Measurements from ENCODE around the gene EXOG. TPM values are rescaled to one million over a fixed set of nuclear protein-coding genes. Genes with fewer than 3 reads are reported as not detected.

Gene EXOG
- total and polyA plus RNA-seq, 2 donors (not counting 3 experiments of a cell fraction or from before 2014, with no cell fraction given) = 10.8 to 21.9 TPM

GRCh38 chr3:38488949-38489348, 7.2 kb upstream of the EXOG start:
- H3K4me1 ChIP-seq (ENCODE audit: control insufficient read depth, extremely low read depth, insufficient read depth, low read length) = peaks cover 2% of the 10 kb centered on the region
- ChIA-PET POLR2A (no interaction called here), CTCF (interaction anchor here (2.0 kb wide), 1 partner anchor 142 kb away, joined by 6 read pairs; the partner anchor contains the start of gene XYLB)
- no peak overlapping the region for H3K9ac ChIP-seq (replicated peaks; ENCODE audit: extremely low read depth, insufficient read depth, low read length)
- FAIRE-seq (no peak), DNase-seq (ENCODE audit: low read depth, low spot score) (no peak)
- TF ChIP-seq, protein P1, sequence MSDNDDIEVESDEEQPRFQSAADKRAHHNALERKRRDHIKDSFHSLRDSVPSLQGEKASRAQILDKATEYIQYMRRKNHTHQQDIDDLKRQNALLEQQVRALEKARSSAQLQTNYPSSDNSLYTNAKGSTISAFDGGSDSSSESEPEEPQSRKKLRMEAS (IDR thresholded peaks at IDR 0.05; ENCODE audit: insufficient read depth, insufficient read length) = no peak
- H3K9me1 ChIP-seq (replicated peaks; ENCODE audit: control insufficient read depth, extremely low read depth, insufficient read depth, low read length) = no peaks in the 10 kb centered on the region
- dilution Hi-C loops (cut with MboI; ENCODE audit: extremely low pct_ligation_motif_present, low sequenced_read_pairs) = no loop called here
- intact Hi-C loops (cut with micrococcal nuclease) = no loop called here
- H3K4me2 ChIP-seq (ENCODE audit: insufficient read depth, low read length) = no peak overlapping the region
- H2AFZ ChIP-seq (ENCODE audit: low read depth, low read length) = no peak overlapping the region
- H3K9me3 ChIP-seq (replicated peaks; ENCODE audit: control insufficient read depth, insufficient read depth, low read length) = no peaks in the 10 kb centered on the region
- H3K27ac ChIP-seq (ENCODE audit: insufficient read depth, low read depth, low read length) = no peak overlapping the region
- no TSS peak for BruUV-seq (replicated peaks)
- H3K79me2 ChIP-seq (ENCODE audit: control insufficient read depth, insufficient read depth, low read length) = no peaks in the 10 kb centered on the region
- H3K4me3 ChIP-seq (replicated peaks in 1 of 3; ENCODE audit: insufficient read depth in 1 of 3, low read depth in 1 of 3, low read length in 3 of 3) = no peak overlapping the region
- H3K27me3 ChIP-seq (ENCODE audit: control insufficient read depth in 2 of 2, insufficient read depth in 2 of 2, low read length in 2 of 2) = no peaks in the 10 kb centered on the region
- H4K20me1 ChIP-seq (replicated peaks; ENCODE audit: control insufficient read depth, extremely low read depth, insufficient read depth, low read length) = no peaks in the 10 kb centered on the region
- H3K36me3 ChIP-seq (ENCODE audit: control insufficient read depth in 2 of 2, extremely low read depth in 1 of 2, insufficient read depth in 2 of 2, low read length in 2 of 2) = no peaks in the 10 kb centered on the region

- no peaks in the 10 kb centered on the region for H3K27me3 ChIP-seq (ENCODE audit: control insufficient read depth in 2 of 2, insufficient read depth in 2 of 2, low read length in 2 of 2)
- FAIRE-seq (no peak), DNase-seq (ENCODE audit: low read depth, low spot score) (no peak)
- no peaks in the 10 kb centered on the region for H3K9me3 ChIP-seq (replicated peaks; ENCODE audit: control insufficient read depth, insufficient read depth, low read length)
- no peak for TF ChIP-seq JUN (IDR thresholded peaks at IDR 0.05; ENCODE audit: borderline replicate concordance, insufficient read depth, insufficient read length, low read depth)
- TF ChIP-seq POLR2A (IDR thresholded peaks at IDR 0.05; ENCODE audit: low read depth, low read length) = no peak
- TF ChIP-seq, protein P2, sequence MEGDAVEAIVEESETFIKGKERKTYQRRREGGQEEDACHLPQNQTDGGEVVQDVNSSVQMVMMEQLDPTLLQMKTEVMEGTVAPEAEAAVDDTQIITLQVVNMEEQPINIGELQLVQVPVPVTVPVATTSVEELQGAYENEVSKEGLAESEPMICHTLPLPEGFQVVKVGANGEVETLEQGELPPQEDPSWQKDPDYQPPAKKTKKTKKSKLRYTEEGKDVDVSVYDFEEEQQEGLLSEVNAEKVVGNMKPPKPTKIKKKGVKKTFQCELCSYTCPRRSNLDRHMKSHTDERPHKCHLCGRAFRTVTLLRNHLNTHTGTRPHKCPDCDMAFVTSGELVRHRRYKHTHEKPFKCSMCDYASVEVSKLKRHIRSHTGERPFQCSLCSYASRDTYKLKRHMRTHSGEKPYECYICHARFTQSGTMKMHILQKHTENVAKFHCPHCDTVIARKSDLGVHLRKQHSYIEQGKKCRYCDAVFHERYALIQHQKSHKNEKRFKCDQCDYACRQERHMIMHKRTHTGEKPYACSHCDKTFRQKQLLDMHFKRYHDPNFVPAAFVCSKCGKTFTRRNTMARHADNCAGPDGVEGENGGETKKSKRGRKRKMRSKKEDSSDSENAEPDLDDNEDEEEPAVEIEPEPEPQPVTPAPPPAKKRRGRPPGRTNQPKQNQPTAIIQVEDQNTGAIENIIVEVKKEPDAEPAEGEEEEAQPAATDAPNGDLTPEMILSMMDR (IDR thresholded peaks at IDR 0.05; ENCODE audit: extremely low read depth in 1 of 2, insufficient read depth in 1 of 2, low read depth in 1 of 2, low read length in 2 of 2) = no peak
- TF ChIP-seq, protein P1 (IDR thresholded peaks at IDR 0.05; ENCODE audit: insufficient read depth, insufficient read length) = no peak
- H3K79me2 ChIP-seq (ENCODE audit: control insufficient read depth, insufficient read depth, low read length) = no peaks in the 10 kb centered on the region
- no peak overlapping the region for H2AFZ ChIP-seq (ENCODE audit: low read depth, low read length)
- CTCF ChIA-PET = interaction anchor here (2.0 kb wide), 1 partner anchor 143 kb away, joined by 6 read pairs; the partner anchor contains the start of gene XYLB
- dilution Hi-C loops (cut with MboI; ENCODE audit: extremely low pct_ligation_motif_present, low sequenced_read_pairs) = no loop called here
- no peaks in the 10 kb centered on the region for H3K36me3 ChIP-seq (ENCODE audit: control insufficient read depth in 2 of 2, extremely low read depth in 1 of 2, insufficient read depth in 2 of 2, low read length in 2 of 2)
- H3K4me3 ChIP-seq (replicated peaks in 1 of 3; ENCODE audit: insufficient read depth in 1 of 3, low read depth in 1 of 3, low read length in 3 of 3) = no peak overlapping the region
- intact Hi-C loops (cut with micrococcal nuclease) = no loop called here
- H3K4me2 ChIP-seq (ENCODE audit: insufficient read depth, low read length) = no peak overlapping the region
- POLR2A ChIA-PET = no interaction called here
- no peaks in the 10 kb centered on the region for H3K9me1 ChIP-seq (replicated peaks; ENCODE audit: control insufficient read depth, extremely low read depth, insufficient read depth, low read length)
- BruUV-seq (replicated peaks) = no TSS peak
- H4K20me1 ChIP-seq (replicated peaks; ENCODE audit: control insufficient read depth, extremely low read depth, insufficient read depth, low read length) = no peaks in the 10 kb centered on the region
- no peak overlapping the region for H3K9ac ChIP-seq (replicated peaks; ENCODE audit: extremely low read depth, insufficient read depth, low read length)
- no peak overlapping the region for H3K27ac ChIP-seq (ENCODE audit: insufficient read depth, low read depth, low read length)
- peaks cover 2% of the 10 kb centered on the region for H3K4me1 ChIP-seq (ENCODE audit: control insufficient read depth, extremely low read depth, insufficient read depth, low read length)
Measured at GRCh38 chr3:38489766-38490165, 6.4 kb upstream of the EXOG start.
